ENCODE data around the gene ABLIM3.
"Not testable (repeated sequence)": the region's sequence is repeated elsewhere in the genome, so short reads cannot be mapped to it uniquely, and the experiment has no call there.

ABLIM3 gene

GRCh38 chr5:149175346-149176105 is 34.2 kb downstream of the ABLIM3 start:
- intact Hi-C loops (cut with DNase I), result no loop called here
- DNase-seq, result peak in 8 of 42 donors; percentile 5 to 39 (median 20)

DNA sequence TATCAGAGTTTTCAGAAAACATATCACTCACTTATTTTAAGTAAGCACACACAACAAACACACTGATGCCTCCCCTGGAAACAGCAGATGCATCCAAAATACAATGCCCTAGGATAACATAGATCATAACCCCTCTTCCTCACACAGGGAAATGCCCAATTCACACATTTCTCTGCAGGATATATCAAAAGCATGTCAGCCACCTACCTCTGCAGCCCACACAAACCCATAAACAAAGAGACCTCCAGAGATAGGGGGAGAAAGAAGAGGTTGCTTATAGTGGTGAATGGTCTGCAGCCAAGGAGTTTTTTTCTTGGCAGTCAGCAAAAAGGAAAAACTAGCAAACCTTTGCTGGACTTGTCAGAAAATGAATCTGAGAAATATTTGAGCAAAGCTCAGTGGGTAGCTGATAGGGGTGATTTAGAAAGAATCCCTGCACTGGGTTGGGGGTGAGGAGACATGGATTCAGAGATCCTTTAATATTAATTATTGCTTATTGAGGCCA is 36.1 kb downstream of the ABLIM3 start:
- no peak for DNase-seq
- intact Hi-C loops (cut with DNase I), result no loop called here

DNA sequence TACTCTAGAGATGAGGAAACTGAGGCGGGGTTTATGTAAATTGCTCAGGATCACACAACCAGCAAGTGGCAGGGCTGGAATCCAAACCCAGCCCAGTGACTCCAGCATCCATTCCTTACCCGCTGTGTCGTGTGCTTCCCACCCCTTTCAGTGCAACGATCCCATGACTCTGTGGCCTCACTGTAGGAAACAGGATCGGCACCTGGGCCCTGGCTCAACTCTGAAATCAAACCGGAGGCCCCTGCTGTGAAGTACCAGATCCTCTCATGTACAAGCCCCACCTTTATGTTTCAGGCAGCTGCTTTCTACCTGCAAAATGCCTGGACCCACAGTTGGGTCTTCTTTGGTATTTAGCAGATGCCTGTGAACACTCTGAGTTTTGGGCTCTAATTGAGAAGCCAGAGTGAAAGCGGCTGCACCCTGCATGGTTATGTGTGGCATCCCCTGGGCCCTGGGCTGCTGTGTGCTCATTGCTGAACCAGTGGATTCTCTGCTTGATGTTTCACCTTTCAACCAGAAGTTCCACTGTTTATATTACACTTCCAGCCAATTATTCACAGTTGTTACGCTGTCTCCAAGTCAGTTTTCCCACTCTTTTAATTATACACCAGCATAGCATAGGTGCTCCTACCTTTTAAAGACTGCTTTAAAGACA is 36.7 kb downstream of the ABLIM3 start:
- DNase-seq, result no peak
- intact Hi-C loops (cut with DNase I), result no loop called here

GRCh38 chr5:149181732-149182131 is 40.4 kb downstream of the ABLIM3 start:
- DNase-seq, result no peak
- intact Hi-C loops (cut with DNase I), result no loop called here

DNA sequence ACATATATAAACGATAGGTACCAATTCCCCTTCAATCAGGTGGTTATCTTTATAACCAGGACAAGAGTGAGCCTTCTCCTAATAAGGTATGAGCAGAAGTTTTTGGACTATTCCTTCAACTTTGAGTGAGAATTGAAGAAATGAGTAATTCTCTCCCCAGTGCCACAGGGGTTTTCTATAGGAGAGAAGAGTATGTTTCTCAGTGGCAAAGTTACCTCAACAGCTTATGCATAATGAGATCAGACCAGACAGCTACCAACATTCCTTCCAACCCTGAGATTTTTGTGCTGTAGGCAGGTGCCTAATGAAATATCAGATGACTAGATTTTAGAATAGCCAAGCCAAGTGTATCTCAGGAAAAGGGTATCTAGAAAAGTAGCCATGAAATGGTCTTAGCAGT is 40.9 kb downstream of the ABLIM3 start:
- intact Hi-C loops (cut with DNase I), result no loop called here

GRCh38 chr5:149185067-149185466 is 43.8 kb downstream of the ABLIM3 start:
- intact Hi-C loops (cut with DNase I), result no loop called here
- no peak for DNase-seq

More for the DNA sequence above, 40.9 kb downstream of the ABLIM3 start:
- no peak for DNase-seq

DNA sequence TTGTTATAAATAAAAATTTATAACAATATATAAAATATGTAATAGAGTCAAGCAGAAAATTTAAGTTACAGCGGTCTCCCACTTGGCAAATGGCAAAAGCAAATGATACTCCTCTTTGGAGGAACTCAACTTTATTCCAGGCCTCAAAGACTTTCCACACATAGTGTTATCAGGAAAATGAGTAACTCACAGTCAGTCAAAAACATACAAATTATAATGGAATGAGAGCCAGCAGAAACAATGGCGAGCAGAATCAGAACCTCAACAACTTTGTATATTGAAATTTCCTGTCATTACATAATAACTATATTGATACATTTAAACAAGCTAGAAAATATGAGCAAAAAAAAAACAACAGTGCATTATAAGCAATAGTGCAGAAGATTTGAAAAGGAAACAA is 45.2 kb downstream of the ABLIM3 start:
- DNase-seq, result no peak
- intact Hi-C loops (cut with DNase I), result no loop called here

- DNase-seq, result peak in 20 of 42 donors; percentile 18 to 81 (median 54)
- intact Hi-C loops (cut with DNase I), result not testable (repeated sequence)
Observed at GRCh38 chr5:149187617-149188016, 46.3 kb downstream of the ABLIM3 start.

DNA sequence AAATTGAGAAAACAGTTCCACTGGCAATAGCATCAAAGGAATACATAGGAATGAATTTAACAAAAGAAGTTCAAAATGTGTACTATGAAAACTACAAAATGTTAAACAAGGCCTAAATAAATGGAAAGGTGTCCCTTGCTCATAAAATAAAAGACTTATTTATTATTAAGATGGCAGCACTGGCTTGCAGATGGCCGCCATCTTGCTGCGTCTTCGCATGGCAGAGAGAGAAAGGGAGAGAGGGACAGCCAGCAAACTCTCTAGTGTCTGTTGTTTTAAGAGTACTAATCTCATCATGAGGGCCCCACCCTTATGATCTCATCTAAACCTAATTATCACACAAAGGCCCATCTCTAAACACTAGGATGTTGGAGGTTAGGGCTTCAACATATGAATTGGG is 47.1 kb downstream of the ABLIM3 start:
- no peak for DNase-seq
- intact Hi-C loops (cut with DNase I), result no loop called here

GRCh38 chr5:149195337-149195887 is 54.1 kb downstream of the ABLIM3 start:
- intact Hi-C loops (cut with DNase I), result no loop called here
- DNase-seq, result no peak

DNA sequence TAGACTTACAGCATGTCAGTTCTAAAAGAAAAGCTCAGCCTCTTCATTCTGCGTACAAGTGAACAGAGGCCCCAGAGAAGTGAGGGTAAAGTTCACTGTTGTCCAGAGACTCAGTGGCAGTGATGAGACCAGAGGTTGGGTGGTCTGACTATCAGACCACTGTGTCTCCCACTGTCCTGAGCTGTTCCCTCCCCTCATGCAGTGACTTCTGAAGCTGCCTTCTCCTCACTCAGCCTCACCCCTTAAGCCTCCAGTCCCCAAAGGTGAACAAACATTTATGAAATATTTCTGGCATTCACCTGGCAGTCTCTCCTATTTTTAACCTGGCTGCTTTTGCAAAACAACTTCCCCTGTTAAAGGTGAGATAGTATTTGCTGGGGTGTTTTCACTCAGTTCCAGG is 54.7 kb downstream of the ABLIM3 start:
- no peak for DNase-seq
- intact Hi-C loops (cut with DNase I), result no loop called here

- no peak for DNase-seq
- intact Hi-C loops (cut with DNase I), result no loop called here
Observed at GRCh38 chr5:149198148-149198547, 56.9 kb downstream of the ABLIM3 start.

- intact Hi-C loops (cut with DNase I), result no loop called here
Observed at GRCh38 chr5:149200355-149200754, 59.1 kb downstream of the ABLIM3 start.

DNA sequence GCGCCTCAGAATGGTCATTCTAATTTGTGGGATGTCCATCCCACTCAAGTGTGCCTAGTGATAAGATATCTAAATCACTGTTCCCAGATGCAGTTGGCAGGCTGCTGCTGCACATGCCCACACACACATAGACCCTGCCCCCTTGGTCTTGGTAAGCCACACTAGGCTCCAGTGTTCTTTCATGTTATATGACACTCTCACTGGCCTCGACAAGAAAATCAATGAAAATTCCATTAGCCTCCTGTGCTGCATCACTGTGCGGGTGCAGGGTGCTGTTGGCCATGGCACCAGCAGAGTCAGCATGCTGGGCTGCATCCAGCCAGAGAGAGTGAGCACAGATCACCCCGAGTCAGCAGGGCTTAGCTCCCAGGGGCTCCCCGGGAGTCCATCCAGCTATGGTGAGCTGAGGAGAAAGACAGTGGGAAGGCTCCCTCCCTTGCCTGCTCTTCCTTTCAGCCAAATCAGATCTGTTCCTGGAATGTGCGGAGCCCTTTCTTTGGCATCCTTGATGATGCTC is 59.9 kb downstream of the ABLIM3 start:
- intact Hi-C loops (cut with DNase I), result no loop called here
- no peak for DNase-seq

More at GRCh38 chr5:149200355-149200754, 59.1 kb downstream of the ABLIM3 start:
- DNase-seq, result no peak

GRCh38 chr5:149202910-149203451 is 61.7 kb downstream of the ABLIM3 start:
- no peak for DNase-seq
- intact Hi-C loops (cut with DNase I), result no loop called here

DNA sequence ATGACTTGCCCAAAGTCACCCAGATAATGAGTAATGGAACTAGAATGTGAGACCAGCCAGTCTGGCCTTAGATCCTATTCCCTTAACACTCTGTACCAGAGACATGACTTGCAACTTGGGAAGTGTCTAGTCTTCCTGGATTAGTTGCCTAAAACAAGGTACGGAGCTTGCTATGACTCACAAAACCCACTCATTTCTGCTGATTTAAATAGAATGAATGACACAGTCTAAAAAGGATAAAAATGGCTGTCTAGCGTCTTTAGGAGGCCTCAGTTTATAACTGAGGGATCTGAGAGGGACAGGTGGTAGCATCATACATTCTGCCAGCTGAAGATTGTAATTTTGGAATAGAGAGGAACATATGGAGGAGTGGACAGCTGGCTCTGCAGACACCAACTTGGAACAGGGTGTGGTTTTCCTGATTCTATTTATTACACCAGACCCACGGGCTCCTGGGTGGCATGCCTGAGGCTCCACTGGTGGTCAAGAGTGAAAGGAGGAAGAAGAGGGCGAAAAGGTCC is 62.7 kb downstream of the ABLIM3 start:
- DNase-seq, result peak in 1 of 42 donors; percentile 55
- intact Hi-C loops (cut with DNase I), result no loop called here

DNA sequence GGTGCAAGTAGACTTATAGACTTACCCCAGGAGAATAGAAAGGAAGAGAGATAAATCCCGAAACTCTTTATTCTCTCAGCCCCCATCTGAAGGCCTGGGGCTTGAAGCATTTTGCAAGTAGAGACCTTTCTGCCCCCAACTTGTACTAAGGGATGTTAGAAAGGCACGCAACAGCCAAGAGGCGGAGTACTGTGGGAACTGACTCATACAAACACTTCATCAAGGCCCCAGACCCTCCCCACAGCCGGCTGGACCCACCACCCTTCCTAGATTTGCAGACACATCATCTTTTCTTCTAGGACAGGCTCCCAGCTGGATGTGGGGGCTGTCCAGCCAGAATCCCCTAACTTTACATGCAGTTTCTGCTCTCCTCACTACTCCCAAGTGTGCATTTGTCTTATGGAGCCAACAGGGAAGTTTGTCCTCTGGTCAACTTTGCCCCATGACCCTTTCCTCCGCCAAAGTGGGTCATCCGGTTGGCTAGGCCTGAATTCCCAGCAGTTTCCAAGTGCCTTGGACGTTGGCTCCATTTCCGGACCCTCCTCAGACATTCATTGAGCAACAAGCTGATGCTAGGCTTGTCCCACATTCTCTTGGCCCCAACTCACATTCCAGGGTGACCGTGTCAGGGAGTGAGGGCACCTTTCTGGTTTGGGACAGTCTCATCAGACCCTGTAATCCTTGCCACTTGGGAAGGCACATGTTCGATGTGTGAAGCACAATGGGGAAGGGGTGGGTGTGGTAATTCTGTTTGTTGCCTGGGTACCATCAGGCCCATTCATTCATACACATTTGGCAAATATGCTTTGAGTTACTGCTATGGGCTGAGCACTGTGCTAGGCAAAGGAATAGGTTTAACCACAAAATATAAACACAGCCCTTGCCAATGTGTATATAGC is 64.6 kb downstream of the ABLIM3 start:
- peak in 5 of 42 donors; percentile 20 to 54 (median 33) for DNase-seq
- intact Hi-C loops (cut with DNase I), result no loop called here

GRCh38 chr5:149206524-149207141 is 65.3 kb downstream of the ABLIM3 start:
- intact Hi-C loops (cut with DNase I), result no loop called here
- DNase-seq, result no peak

Data from head of caudate nucleus (tissue), 42 donors.